Measurements from ENCODE around the gene WAC. TPM values are rescaled to one million over a fixed set of nuclear protein-coding genes. Genes with fewer than 3 reads are reported as not detected.
"Not testable (repeated sequence)": the region's sequence is repeated elsewhere in the genome, so short reads cannot be mapped to it uniquely, and the experiment has no call there.

WAC gene
- total RNA-seq (2014; rRNA removed; shearing (Covaris generic)) = 65.1 and 66.9 TPM in 2 replicates

- peak; percentile 91 for DNase-seq (ENCODE audit: low spot score)
Measured at GRCh38 chr10:28532337-28533185, at the start of gene WAC. Gene WAC, plus strand, starts transcription at chr10:28533118. Its CDS starts 462 bp downstream, at chr10:28533580.

- no peak for DNase-seq (ENCODE audit: low spot score)
Measured at GRCh38 chr10:28489206-28489605, 43.7 kb upstream of the WAC start.

- not testable (repeated sequence) for DNase-seq (ENCODE audit: low spot score)
Measured at GRCh38 chr10:28490256-28490865, 42.6 kb upstream of the WAC start.

GRCh38 chr10:28492116-28492920, 40.6 kb upstream of the WAC start:
- peak; percentile 64 for DNase-seq (ENCODE audit: low spot score)

GRCh38 chr10:28494420-28494819, 38.5 kb upstream of the WAC start:
- no peak for DNase-seq (ENCODE audit: low spot score)

GRCh38 chr10:28495084-28495483, 37.8 kb upstream of the WAC start:
- no peak for DNase-seq (ENCODE audit: low spot score)

- no peak for DNase-seq (ENCODE audit: low spot score)
Measured at GRCh38 chr10:28496017-28496416, 36.9 kb upstream of the WAC start.

GRCh38 chr10:28496481-28496961, 36.4 kb upstream of the WAC start:
- no peak for DNase-seq (ENCODE audit: low spot score)

GRCh38 chr10:28497313-28498126, 35.4 kb upstream of the WAC start:
- DNase-seq (ENCODE audit: low spot score) = no peak

- not testable (repeated sequence) for DNase-seq (ENCODE audit: low spot score)
Measured at GRCh38 chr10:28500203-28500602, 32.7 kb upstream of the WAC start.

GRCh38 chr10:28503114-28503513, 29.8 kb upstream of the WAC start:
- peak; percentile 60 for DNase-seq (ENCODE audit: low spot score)

GRCh38 chr10:28505359-28505959, 27.5 kb upstream of the WAC start:
- no peak for DNase-seq (ENCODE audit: low spot score)

- no peak for DNase-seq (ENCODE audit: low spot score)
Measured at GRCh38 chr10:28508304-28508925, 24.5 kb upstream of the WAC start.

- no peak for DNase-seq (ENCODE audit: low spot score)
Measured at GRCh38 chr10:28509286-28509685, 23.6 kb upstream of the WAC start.

- no peak for DNase-seq (ENCODE audit: low spot score)
Measured at GRCh38 chr10:28514648-28515047, 18.3 kb upstream of the WAC start.

- no peak for DNase-seq (ENCODE audit: low spot score)
Measured at GRCh38 chr10:28520346-28520745, 12.6 kb upstream of the WAC start.

GRCh38 chr10:28520828-28521227, 12.1 kb upstream of the WAC start:
- DNase-seq (ENCODE audit: low spot score) = peak; percentile 56

- DNase-seq (ENCODE audit: low spot score) = not testable (repeated sequence)
Measured at GRCh38 chr10:28521961-28522360, 11.0 kb upstream of the WAC start.

GRCh38 chr10:28523725-28524252, 9.1 kb upstream of the WAC start:
- DNase-seq (ENCODE audit: low spot score) = no peak

- DNase-seq (ENCODE audit: low spot score) = no peak
Measured at GRCh38 chr10:28530751-28531150, 2.2 kb upstream of the WAC start.

All from A172 (cell line).